Endothelial cell (in vitro differentiated cells): ENCODE results near the gene PALS2. TPM values are rescaled to one million over a fixed set of nuclear protein-coding genes. Genes with fewer than 3 reads are reported as not detected.

Source experiments
- DNase-seq: peaks from one replicate; pipeline ENCODE4 v3.0.0; 2021; ENCODE audit warnings: low spot score
- H3K27ac Mint-ChIP-seq: one replicate; pipeline ENCODE4 v1.8.0; 2021; ENCODE audit warnings: mixed read lengths, inconsistent platforms; ENCODE audit not compliant: unreplicated experiment
- H3K27me3 Mint-ChIP-seq: one replicate; pipeline ENCODE4 v1.8.0; 2021; ENCODE audit warnings: mild to moderate bottlenecking, moderate library complexity, mixed read lengths, inconsistent platforms; ENCODE audit not compliant: unreplicated experiment
- H3K36me3 Mint-ChIP-seq: one replicate; pipeline ENCODE4 v1.8.0; 2021; ENCODE audit warnings: mild to moderate bottlenecking, low read depth, mixed read lengths, inconsistent platforms; ENCODE audit not compliant: unreplicated experiment
- H3K4me1 Mint-ChIP-seq: one replicate; pipeline ENCODE4 v1.8.0; 2021; ENCODE audit warnings: mild to moderate bottlenecking, mixed read lengths, inconsistent platforms; ENCODE audit not compliant: unreplicated experiment
- H3K4me3 Mint-ChIP-seq: one replicate; pipeline ENCODE4 v1.8.0; 2021; ENCODE audit warnings: mild to moderate bottlenecking, mixed read lengths, inconsistent platforms; ENCODE audit not compliant: unreplicated experiment
- H3K9me3 Mint-ChIP-seq: one replicate; pipeline ENCODE4 v1.8.0; 2021; ENCODE audit warnings: mixed read lengths, inconsistent platforms; ENCODE audit not compliant: unreplicated experiment
- CTCF ChIP-seq: fragments of 200-600 bp; sonication (generic); IDR thresholded peaks from one replicate; pipeline ENCODE4 v1.5.0; 2021; ENCODE audit warnings: antibody characterized with exemption; ENCODE audit not compliant: unreplicated experiment
- total RNA-seq: library from RNA; stranded (reverse); fragmentation: NEBNext Ultra II Directional; extraction: Animal tissue kit (Norgen Biotek cat#: 25700); gene quantifications from one replicate; pipeline ENCODE4 v1.2.1, GENCODE V29; 2021; ENCODE audit not compliant: unreplicated experiment

PALS2 gene
- total RNA-seq, 1 donor from 2014 or later: 32.0 TPM

GRCh38 chr7:24578052-24578451 is 4.8 kb downstream of the PALS2 start:
- DNase-seq: no peak
- H3K27me3 Mint-ChIP-seq: peaks cover 3% of the 10 kb centered on the region
- peaks cover 3% of the 10 kb centered on the region for H3K36me3 Mint-ChIP-seq
- H3K9me3 Mint-ChIP-seq: no peaks in the 10 kb centered on the region
- no peak overlapping the region for H3K4me3 Mint-ChIP-seq
- H3K4me1 Mint-ChIP-seq: peaks cover 6% of the 10 kb centered on the region
- no peak overlapping the region for H3K27ac Mint-ChIP-seq
- TF ChIP-seq CTCF: no peak

GRCh38 chr7:24580283-24580946 is 7.2 kb downstream of the PALS2 start:
- Mint-ChIP-seq H3K27me3 (no peaks in the 10 kb centered on the region), H3K4me1 (no peaks in the 10 kb centered on the region), H3K9me3 (no peaks in the 10 kb centered on the region), H3K27ac (no peak overlapping the region), H3K36me3 (peaks cover 3% of the 10 kb centered on the region), H3K4me3 (no peak overlapping the region)
- DNase-seq: no peak
- no peak for TF ChIP-seq CTCF

GRCh38 chr7:24582166-24582565 is 8.9 kb downstream of the PALS2 start:
- Mint-ChIP-seq H3K4me3 (no peak overlapping the region), H3K9me3 (no peaks in the 10 kb centered on the region)

GRCh38 chr7:24587853-24588252 is 14.6 kb downstream of the PALS2 start:
- H3K36me3 Mint-ChIP-seq: no peaks in the 10 kb centered on the region
- H3K27me3 Mint-ChIP-seq: no peaks in the 10 kb centered on the region
- H3K9me3 Mint-ChIP-seq: no peaks in the 10 kb centered on the region
- no peaks in the 10 kb centered on the region for H3K4me1 Mint-ChIP-seq
- peak; percentile 37 for TF ChIP-seq CTCF
- peak; percentile 43 for DNase-seq
- H3K27ac Mint-ChIP-seq: no peak overlapping the region
- H3K4me3 Mint-ChIP-seq: no peak overlapping the region

More at GRCh38 chr7:24582166-24582565, 8.9 kb downstream of the PALS2 start:
- no peak for DNase-seq
- Mint-ChIP-seq H3K27ac (no peak overlapping the region), H3K36me3 (peaks cover 3% of the 10 kb centered on the region), H3K27me3 (no peaks in the 10 kb centered on the region), H3K4me1 (no peaks in the 10 kb centered on the region)
- no peak for TF ChIP-seq CTCF

- Mint-ChIP-seq H3K27ac (no peak overlapping the region), H3K9me3 (no peaks in the 10 kb centered on the region), H3K4me3 (no peak overlapping the region), H3K4me1 (no peaks in the 10 kb centered on the region), H3K27me3 (no peaks in the 10 kb centered on the region), H3K36me3 (no peaks in the 10 kb centered on the region)
- no peak for DNase-seq
- no peak for TF ChIP-seq CTCF
Measured at GRCh38 chr7:24591152-24591551, 17.9 kb downstream of the PALS2 start.
